ENCODE data around the gene CHST11.

Gene CHST11

DNA sequence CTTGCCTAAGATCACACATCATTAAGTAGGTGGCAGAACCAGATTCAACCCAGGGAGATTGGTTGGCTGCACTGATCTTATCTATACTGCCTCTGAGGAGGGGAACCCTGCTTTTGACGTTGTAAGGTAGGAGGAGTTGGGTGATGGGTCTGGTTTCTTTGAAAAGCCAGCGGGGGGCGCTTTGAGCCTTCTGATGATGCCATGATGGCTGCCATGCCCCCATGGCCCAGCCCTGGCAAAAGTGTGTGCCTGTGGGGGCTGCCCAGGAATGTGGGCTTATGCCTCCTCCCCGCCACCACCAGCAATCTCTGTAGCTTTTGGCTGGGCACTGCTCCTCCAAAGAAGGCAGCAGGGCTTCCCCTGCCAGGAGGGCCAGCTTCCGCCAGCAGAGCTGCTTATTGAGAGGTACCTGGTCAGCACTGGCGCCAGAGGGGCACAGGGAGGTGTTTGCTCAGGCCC lies 277.0 kb downstream of the CHST11 start:
- Mint-ChIP-seq H3K9me3 (no peaks in the 10 kb centered on the region), H3K4me1 (ENCODE audit: low read depth in 2 of 2) (peaks cover 68 to 75% of the 10 kb centered on the region in 2 donors), H3K27ac (peak overlapping the region; percentile 41 to 44), H3K4me3 (no peak overlapping the region), H3K27me3 (no peaks in the 10 kb centered on the region), H3K36me3 (ENCODE audit: insufficient read depth) (peaks cover 29% of the 10 kb centered on the region)
- ATAC-seq (replicated peaks) (peak; percentile 73), DNase-seq (peak in 1 of 3 experiments; percentile 7)

GRCh38 chr12:104734541-104735095 lies 277.9 kb downstream of the CHST11 start:
- Mint-ChIP-seq H3K4me3 (peak overlapping the region; percentile 1 to 5), H3K4me1 (ENCODE audit: low read depth in 2 of 2) (peaks cover 69 to 74% of the 10 kb centered on the region in 2 donors), H3K9me3 (no peaks in the 10 kb centered on the region), H3K27me3 (no peaks in the 10 kb centered on the region), H3K36me3 (ENCODE audit: insufficient read depth) (peaks cover 26% of the 10 kb centered on the region), H3K27ac (peak overlapping the region; percentile 83 to 93)
- DNase-seq (no peak), ATAC-seq (replicated peaks) (no peak)

GRCh38 chr12:104735801-104736200 lies 279.1 kb downstream of the CHST11 start:
- H3K4me1 Mint-ChIP-seq (ENCODE audit: low read depth in 2 of 2) = peaks cover 73 to 83% of the 10 kb centered on the region in 2 donors
- DNase-seq = no peak
- H3K9me3 Mint-ChIP-seq = no peaks in the 10 kb centered on the region
- peaks cover 29% of the 10 kb centered on the region for H3K36me3 Mint-ChIP-seq (ENCODE audit: insufficient read depth)
- no peaks in the 10 kb centered on the region for H3K27me3 Mint-ChIP-seq
- peak; percentile 19 for ATAC-seq (replicated peaks)
- H3K4me3 Mint-ChIP-seq = peak overlapping the region; percentile 8 to 50
- peak overlapping the region; percentile 83 to 93 for H3K27ac Mint-ChIP-seq

GRCh38 chr12:104736307-104736706 lies 279.6 kb downstream of the CHST11 start:
- Mint-ChIP-seq H3K4me3 (no peak overlapping the region), H3K9me3 (no peaks in the 10 kb centered on the region), H3K36me3 (ENCODE audit: insufficient read depth) (peaks cover 26% of the 10 kb centered on the region), H3K27ac (peak overlapping the region; percentile 83 to 93), H3K4me1 (ENCODE audit: low read depth in 2 of 2) (peaks cover 73 to 83% of the 10 kb centered on the region in 2 donors), H3K27me3 (no peaks in the 10 kb centered on the region)
- no peak for DNase-seq
- ATAC-seq (replicated peaks) = no peak

DNA sequence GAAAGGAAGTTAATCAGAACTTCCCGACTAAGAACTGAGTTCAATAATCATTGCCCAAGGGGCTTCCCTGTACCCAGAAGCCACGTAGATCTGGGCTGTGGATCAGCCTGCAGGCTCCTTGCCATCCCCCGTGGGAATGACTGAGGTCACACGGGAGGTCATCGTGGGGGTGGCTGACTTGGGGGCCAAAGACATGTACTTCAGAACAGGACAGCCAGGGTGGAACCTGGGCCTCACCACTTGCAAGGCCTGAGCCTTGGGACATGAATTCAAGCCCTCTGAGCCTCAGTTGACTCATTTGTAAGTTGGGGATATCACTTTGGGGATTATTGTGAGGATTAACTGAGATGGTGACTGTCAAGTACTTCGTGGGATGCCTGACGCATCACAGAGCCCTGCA lies 280.4 kb downstream of the CHST11 start:
- Mint-ChIP-seq H3K27ac (peak overlapping the region; percentile 83 to 93), H3K4me3 (no peak overlapping the region), H3K4me1 (ENCODE audit: low read depth in 2 of 2) (peaks cover 75 to 83% of the 10 kb centered on the region in 2 donors), H3K27me3 (no peaks in the 10 kb centered on the region), H3K9me3 (no peaks in the 10 kb centered on the region), H3K36me3 (ENCODE audit: insufficient read depth) (peaks cover 21% of the 10 kb centered on the region)
- no peak for ATAC-seq (replicated peaks)
- no peak for DNase-seq

GRCh38 chr12:104737791-104738301 lies 281.1 kb downstream of the CHST11 start:
- Mint-ChIP-seq H3K9me3 (no peaks in the 10 kb centered on the region), H3K27me3 (no peaks in the 10 kb centered on the region), H3K36me3 (ENCODE audit: insufficient read depth) (peaks cover 27% of the 10 kb centered on the region), H3K4me1 (ENCODE audit: low read depth in 2 of 2) (peaks cover 78 to 82% of the 10 kb centered on the region in 2 donors), H3K4me3 (peak overlapping the region; percentile 65 to 70), H3K27ac (peak overlapping the region; percentile 83 to 93)
- ATAC-seq (replicated peaks) = no peak
- no peak for DNase-seq

GRCh38 chr12:104738331-104738730 lies 281.6 kb downstream of the CHST11 start:
- Mint-ChIP-seq H3K4me3 (peak overlapping the region; percentile 65 to 70), H3K27ac (peak overlapping the region; percentile 83 to 93), H3K4me1 (ENCODE audit: low read depth in 2 of 2) (peaks cover 76 to 81% of the 10 kb centered on the region in 2 donors), H3K27me3 (no peaks in the 10 kb centered on the region), H3K36me3 (ENCODE audit: insufficient read depth) (peaks cover 28% of the 10 kb centered on the region), H3K9me3 (no peaks in the 10 kb centered on the region)
- no peak for ATAC-seq (replicated peaks)
- no peak for DNase-seq

DNA sequence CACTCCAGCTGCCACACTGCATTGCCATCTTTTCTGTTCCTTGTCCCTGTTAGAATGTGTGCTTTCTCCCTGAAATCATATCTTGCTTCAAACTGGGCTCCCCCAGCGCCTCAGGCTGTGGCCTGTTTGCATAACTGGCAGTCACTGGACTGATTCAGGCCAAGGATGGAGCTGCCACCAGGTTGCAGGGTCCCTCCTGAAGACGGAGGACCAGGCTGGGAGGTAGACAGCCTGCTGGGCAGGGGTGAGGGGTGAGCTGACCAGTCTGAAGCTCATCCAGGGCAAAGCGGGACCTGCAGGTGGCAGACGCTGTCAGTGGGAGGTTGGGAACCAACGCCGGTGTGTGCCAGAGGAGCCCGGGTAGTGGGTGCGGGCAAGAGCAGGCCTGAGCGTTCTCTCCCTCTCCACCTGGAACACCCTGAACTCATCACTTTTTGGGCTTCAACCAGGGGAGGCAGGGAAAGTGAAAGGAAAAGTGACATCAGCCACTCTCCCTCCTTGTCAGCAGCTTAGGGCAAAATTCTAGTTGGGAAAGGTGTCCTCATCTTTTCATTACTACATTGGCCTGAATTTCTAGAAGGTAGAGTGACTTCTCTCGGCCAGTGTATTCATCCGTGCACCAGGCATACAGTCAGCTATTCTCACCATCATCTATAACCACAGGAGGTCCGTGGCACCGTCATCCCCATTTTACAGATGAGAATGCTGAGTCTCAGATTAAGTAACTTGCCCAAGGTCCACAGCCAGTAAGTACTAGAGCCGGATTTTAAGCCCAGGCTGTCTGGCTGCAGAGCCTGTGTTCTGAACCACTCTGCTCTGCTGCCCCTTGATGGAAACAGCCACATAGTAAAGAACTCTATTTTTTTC lies 282.3 kb downstream of the CHST11 start:
- Mint-ChIP-seq H3K27me3 (no peaks in the 10 kb centered on the region), H3K4me3 (peak overlapping the region; percentile 65 to 70), H3K9me3 (no peaks in the 10 kb centered on the region), H3K36me3 (ENCODE audit: insufficient read depth) (peaks cover 28% of the 10 kb centered on the region), H3K27ac (peak overlapping the region; percentile 83 to 93), H3K4me1 (ENCODE audit: low read depth in 2 of 2) (peaks cover 76 to 80% of the 10 kb centered on the region in 2 donors)
- no peak for ATAC-seq (replicated peaks)
- DNase-seq = no peak

GRCh38 chr12:104740668-104741067 lies 283.9 kb downstream of the CHST11 start:
- H3K4me3 Mint-ChIP-seq = peak overlapping the region; percentile 65 to 70
- H3K9me3 Mint-ChIP-seq = no peaks in the 10 kb centered on the region
- H3K4me1 Mint-ChIP-seq (ENCODE audit: low read depth in 2 of 2) = peaks cover 68 to 80% of the 10 kb centered on the region in 2 donors
- H3K27ac Mint-ChIP-seq = peak overlapping the region; percentile 83 to 93
- DNase-seq = no peak
- no peaks in the 10 kb centered on the region for H3K27me3 Mint-ChIP-seq
- peak; percentile 68 for ATAC-seq (replicated peaks)
- H3K36me3 Mint-ChIP-seq (ENCODE audit: insufficient read depth) = peaks cover 27% of the 10 kb centered on the region

- peak overlapping the region; percentile 65 to 70 for H3K4me3 Mint-ChIP-seq
- peaks cover 23% of the 10 kb centered on the region for H3K36me3 Mint-ChIP-seq (ENCODE audit: insufficient read depth)
- peak overlapping the region; percentile 83 to 93 for H3K27ac Mint-ChIP-seq
- H3K4me1 Mint-ChIP-seq (ENCODE audit: low read depth in 2 of 2) = peaks cover 68 to 80% of the 10 kb centered on the region in 2 donors
- H3K27me3 Mint-ChIP-seq = no peaks in the 10 kb centered on the region
- H3K9me3 Mint-ChIP-seq = no peaks in the 10 kb centered on the region
- ATAC-seq (replicated peaks) (peak; percentile 51), DNase-seq (no peak)
Measured at GRCh38 chr12:104741077-104741476, 284.3 kb downstream of the CHST11 start.

DNA sequence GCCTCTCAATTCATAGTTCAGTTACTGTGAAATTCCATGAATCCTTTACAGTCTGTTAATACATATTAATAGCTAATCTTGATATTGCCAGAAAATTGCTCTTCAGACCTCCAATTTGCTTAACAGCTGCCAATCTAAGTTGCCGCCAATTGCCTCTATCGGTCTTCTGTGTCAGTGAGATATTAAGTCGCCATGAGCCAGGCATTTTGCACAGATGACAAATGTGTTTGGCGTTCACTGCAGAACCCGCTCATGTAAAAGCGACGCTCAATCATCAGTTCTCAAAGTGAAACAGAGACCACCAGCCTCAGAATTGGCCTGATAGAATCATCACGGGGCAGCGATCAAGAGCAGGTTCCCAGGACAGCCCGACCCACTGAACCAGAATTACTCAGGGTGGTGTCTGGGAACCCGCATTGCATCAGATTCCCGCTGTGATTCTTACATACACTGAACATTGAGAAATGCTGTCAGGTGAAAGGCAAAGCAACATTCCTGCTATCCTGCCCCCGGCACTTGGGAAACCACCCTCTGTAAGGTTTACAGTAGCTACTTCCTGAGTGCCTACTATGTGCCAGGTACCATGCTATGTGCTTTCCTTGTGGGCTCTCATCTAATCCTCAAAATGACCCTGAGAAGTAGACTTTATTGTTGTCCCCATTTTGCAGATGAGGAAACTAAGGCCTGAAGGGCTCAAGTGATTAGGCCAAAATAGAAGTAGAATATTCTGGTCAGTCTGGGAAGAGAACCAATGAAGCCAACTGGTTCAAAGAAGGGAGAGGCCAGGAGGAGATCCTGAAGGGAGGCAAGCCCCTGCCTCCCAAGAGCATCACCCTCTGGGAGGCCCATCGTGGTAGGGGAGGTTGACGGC lies 285.0 kb downstream of the CHST11 start:
- Mint-ChIP-seq H3K27me3 (no peaks in the 10 kb centered on the region), H3K4me1 (ENCODE audit: low read depth in 2 of 2) (peaks cover 72 to 81% of the 10 kb centered on the region in 2 donors), H3K27ac (peak overlapping the region; percentile 83 to 93), H3K36me3 (ENCODE audit: insufficient read depth) (peaks cover 22% of the 10 kb centered on the region), H3K9me3 (no peaks in the 10 kb centered on the region), H3K4me3 (peak overlapping the region; percentile 65 to 70)
- no peak for ATAC-seq (replicated peaks)
- no peak for DNase-seq

DNA sequence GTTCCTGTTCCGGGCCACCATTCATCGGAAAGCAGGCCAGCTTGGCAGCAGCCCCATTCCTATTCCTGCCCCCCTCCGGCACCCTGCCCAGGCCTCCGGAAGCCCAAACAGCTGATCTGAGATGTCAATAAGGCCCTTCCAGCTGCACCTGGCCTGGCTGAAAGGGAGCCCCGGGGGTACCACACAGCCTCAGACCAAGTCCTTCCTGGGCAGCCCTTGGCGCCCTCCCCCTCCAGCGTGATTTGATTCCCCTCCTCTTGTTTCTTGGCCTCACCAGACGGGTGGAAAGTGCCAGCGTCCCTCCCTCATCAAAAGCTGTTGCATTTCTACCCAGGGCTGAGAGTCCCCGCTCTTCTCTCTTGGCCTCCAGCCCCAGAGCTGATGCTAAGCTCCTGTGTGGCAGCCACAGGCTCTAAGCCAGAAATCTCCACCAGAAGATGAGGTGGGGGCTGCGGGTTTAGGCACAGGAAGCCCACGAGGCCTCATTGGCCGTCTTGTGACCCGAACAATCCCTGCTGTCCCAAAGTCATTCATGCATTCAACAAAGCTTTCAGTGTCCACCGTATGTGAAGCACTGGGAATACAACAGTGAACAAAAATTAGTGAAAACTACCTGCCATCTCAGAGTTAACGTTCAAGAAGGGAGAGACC lies 285.9 kb downstream of the CHST11 start:
- Mint-ChIP-seq H3K4me1 (ENCODE audit: low read depth in 2 of 2) (peaks cover 72 to 81% of the 10 kb centered on the region in 2 donors), H3K9me3 (no peaks in the 10 kb centered on the region), H3K36me3 (ENCODE audit: insufficient read depth) (peaks cover 19% of the 10 kb centered on the region), H3K4me3 (no peak overlapping the region), H3K27ac (peak overlapping the region in 1 of 2 donors; percentile 83), H3K27me3 (no peaks in the 10 kb centered on the region)
- ATAC-seq (replicated peaks) (no peak), DNase-seq (no peak)

Data from effector memory CD8-positive, alpha-beta T cell (primary cell).